Measurements from ENCODE around the gene CHRNA10. TPM values are rescaled to one million over a fixed set of nuclear protein-coding genes. Genes with fewer than 3 reads are reported as not detected.

The CHRNA10 gene
- polyA plus RNA-seq, 1 donor from 2014 or later: 4.9 TPM

- H3F3A ChIP-seq (ENCODE audit: insufficient read depth, low read length, poor library complexity, severe bottlenecking): no peaks in the 10 kb centered on the region
- no peak overlapping the region for H3K27ac ChIP-seq (ENCODE audit: low read length)
- H3K4me3 ChIP-seq (ENCODE audit: low read length): peak overlapping the region; percentile 71
- H3K9me3 ChIP-seq (ENCODE audit: low read length): no peaks in the 10 kb centered on the region
- TF ChIP-seq RAD21 (conservative IDR thresholded peaks at IDR 0.05): no peak
- no peak for TF ChIP-seq POLR2AphosphoS5 (IDR thresholded peaks at IDR 0.05)
- TF ChIP-seq EP300 (conservative IDR thresholded peaks at IDR 0.05; ENCODE audit: poor library complexity, severe bottlenecking): no peak
- no peak for TF ChIP-seq TAF1 (IDR thresholded peaks at IDR 0.05; ENCODE audit: low read depth)
- TF ChIP-seq CTCF (IDR thresholded peaks at IDR 0.05; ENCODE audit: poor library complexity, severe bottlenecking): no peak
- TF ChIP-seq SMC3 (conservative IDR thresholded peaks at IDR 0.05; ENCODE audit: poor library complexity): no peak
- no peak for TF ChIP-seq EZH2 (IDR thresholded peaks at IDR 0.05; ENCODE audit: borderline replicate concordance, insufficient read depth, low read length, poor library complexity, severe bottlenecking)
- TF ChIP-seq MXI1 (conservative IDR thresholded peaks at IDR 0.05; ENCODE audit: poor library complexity, severe bottlenecking): no peak
- TF ChIP-seq REST (IDR thresholded peaks at IDR 0.05; ENCODE audit: borderline replicate concordance): no peak
- H3K4me2 ChIP-seq (ENCODE audit: low read length): no peak overlapping the region
- H4K20me1 ChIP-seq (ENCODE audit: insufficient read depth): no peaks in the 10 kb centered on the region
- no peaks in the 10 kb centered on the region for H3K36me3 ChIP-seq (ENCODE audit: insufficient read depth, low read length)
- H3K27me3 ChIP-seq (ENCODE audit: insufficient read depth, low read depth, low read length): peaks cover 18% of the 10 kb centered on the region
- no peaks in the 10 kb centered on the region for H3K9me2 ChIP-seq (ENCODE audit: insufficient read depth, low read length)
- H3K79me2 ChIP-seq (replicated peaks; ENCODE audit: insufficient read depth, low read length): no peaks in the 10 kb centered on the region
- no peak overlapping the region for H2AFZ ChIP-seq (ENCODE audit: low read depth, low read length)
- H3K9ac ChIP-seq (ENCODE audit: low read length): no peak overlapping the region
Observed at GRCh38 chr11:3641191-3641590, 30.0 kb downstream of the CHRNA10 start.

GRCh38 chr11:3639841-3640240 lies 31.3 kb downstream of the CHRNA10 start:
- H3F3A ChIP-seq (ENCODE audit: insufficient read depth, low read length, poor library complexity, severe bottlenecking): no peaks in the 10 kb centered on the region
- H3K79me2 ChIP-seq (replicated peaks; ENCODE audit: insufficient read depth, low read length): no peaks in the 10 kb centered on the region

More at GRCh38 chr11:3639841-3640240, 31.3 kb downstream of the CHRNA10 start:
- no peaks in the 10 kb centered on the region for H3K9me3 ChIP-seq (ENCODE audit: low read length)
- no peak for TF ChIP-seq EP300 (conservative IDR thresholded peaks at IDR 0.05; ENCODE audit: poor library complexity, severe bottlenecking)
- TF ChIP-seq REST (IDR thresholded peaks at IDR 0.05; ENCODE audit: borderline replicate concordance): no peak
- TF ChIP-seq POLR2AphosphoS5 (IDR thresholded peaks at IDR 0.05): no peak
- TF ChIP-seq TAF1 (IDR thresholded peaks at IDR 0.05; ENCODE audit: low read depth): no peak
- TF ChIP-seq MXI1 (conservative IDR thresholded peaks at IDR 0.05; ENCODE audit: poor library complexity, severe bottlenecking): no peak
- no peak for TF ChIP-seq SMC3 (conservative IDR thresholded peaks at IDR 0.05; ENCODE audit: poor library complexity)
- TF ChIP-seq RAD21 (conservative IDR thresholded peaks at IDR 0.05): no peak
- TF ChIP-seq CTCF (IDR thresholded peaks at IDR 0.05; ENCODE audit: poor library complexity, severe bottlenecking): no peak
- TF ChIP-seq EZH2 (IDR thresholded peaks at IDR 0.05; ENCODE audit: borderline replicate concordance, insufficient read depth, low read length, poor library complexity, severe bottlenecking): no peak
- no peak overlapping the region for H3K4me2 ChIP-seq (ENCODE audit: low read length)
- H2AFZ ChIP-seq (ENCODE audit: low read depth, low read length): no peak overlapping the region
- H3K27me3 ChIP-seq (ENCODE audit: insufficient read depth, low read depth, low read length): peaks cover 18% of the 10 kb centered on the region
- no peak overlapping the region for H3K9ac ChIP-seq (ENCODE audit: low read length)
- no peak overlapping the region for H3K27ac ChIP-seq (ENCODE audit: low read length)
- no peaks in the 10 kb centered on the region for H3K36me3 ChIP-seq (ENCODE audit: insufficient read depth, low read length)
- H3K4me3 ChIP-seq (ENCODE audit: low read length): no peak overlapping the region
- H3K9me2 ChIP-seq (ENCODE audit: insufficient read depth, low read length): no peaks in the 10 kb centered on the region
- H4K20me1 ChIP-seq (ENCODE audit: insufficient read depth): no peaks in the 10 kb centered on the region
